Natural killer cell (primary cell): ENCODE measurements around the gene SOX6. TPM values are rescaled to one million over a fixed set of nuclear protein-coding genes. Genes with fewer than 3 reads are reported as not detected.

ENCODE experiments used
- ATAC-seq, 3 donors: fragments of 150-1000 bp in 2 of 3; fragments of 200-7000 bp in 1 of 3; cut with Tn5 transposase; 1 replicate in 1 of 3; 2 replicates in 2 of 3; pipeline ENCODE4 v1.10.0; 2021; ENCODE audit warnings: mild to moderate bottlenecking in 2 of 3, moderate library complexity in 2 of 3
- DNase-seq, 2 donors: peaks; one replicate each; pipeline versions ENCODE4 v3.0.0 to v3.0.0-alpha.2; 2013 to 2021; ENCODE audit warnings: mixed read lengths in 1 of 2
- H3K27ac ChIP-seq: one replicate; pipeline ENCODE4 v1.5.1; 2013; ENCODE audit warnings: mild to moderate bottlenecking, low read length
- H3K27me3 ChIP-seq: one replicate; pipeline ENCODE4 v1.6.1; 2013; ENCODE audit warnings: low read length; ENCODE audit not compliant: control insufficient read depth, insufficient read depth
- H3K36me3 ChIP-seq: one replicate; pipeline ENCODE4 v1.6.1; 2013; ENCODE audit warnings: low read length; ENCODE audit not compliant: control insufficient read depth, insufficient read depth
- H3K4me1 ChIP-seq: one replicate; pipeline ENCODE4 v1.6.1; 2013; ENCODE audit warnings: low read length; ENCODE audit not compliant: control insufficient read depth, insufficient read depth
- H3K4me3 ChIP-seq: one replicate; pipeline ENCODE4 v1.5.1; 2013; ENCODE audit warnings: low read length
- H3K9me3 ChIP-seq: one replicate; pipeline ENCODE4 v1.6.1; 2013; ENCODE audit warnings: low read length; ENCODE audit not compliant: control insufficient read depth, insufficient read depth
- H3K27ac Mint-ChIP-seq, 2 donors: one replicate each; pipeline ENCODE4 v1.8.0; 2022; ENCODE audit warnings: mild to moderate bottlenecking in 2 of 2, mixed read lengths in 2 of 2, moderate library complexity in 1 of 2
- H3K27me3 Mint-ChIP-seq, 2 donors: one replicate each; pipeline ENCODE4 v1.8.0; 2022; ENCODE audit warnings: low read depth in 2 of 2, mixed read lengths in 2 of 2
- H3K36me3 Mint-ChIP-seq: one replicate; pipeline ENCODE4 v1.8.0; 2022; ENCODE audit warnings: mixed read lengths
- H3K4me1 Mint-ChIP-seq, 2 donors: one replicate each; pipeline ENCODE4 v1.8.0; 2022; ENCODE audit warnings: mixed read lengths in 2 of 2
- H3K4me3 Mint-ChIP-seq: one replicate; pipeline ENCODE4 v1.8.0; 2022; ENCODE audit warnings: mild to moderate bottlenecking, moderate library complexity, mixed read lengths
- H3K9me3 Mint-ChIP-seq, 2 donors: one replicate each; pipeline ENCODE4 v1.8.0; 2022; ENCODE audit warnings: mixed read lengths in 2 of 2
- WGBS: methylation state at CpG from one replicate; pipeline ENCODE4 v1.1.7; 2013; ENCODE audit warnings: missing lambda C conversion rate; ENCODE audit not compliant: insufficient coverage; 5-methylcytosine and 5-hydroxymethylcytosine counted together
- intact Hi-C: fragments of 100-400 bp; cut with micrococcal nuclease; formaldehyde crosslinking; loops from one replicate; pipeline ENCODE4 v1.14.2; 2022
- total RNA-seq, 4 donors: library from RNA; stranded (reverse); fragments of 120-200 nt in 1 of 4; gene quantifications; one replicate each; pipeline versions ENCODE4 v1.2.3 to v1.2.4, GENCODE V29; 2013 to 2022
- TF ChIP-seq, protein P1 (sequence below): fragments of 200-600 bp; IDR thresholded peaks from one replicate; pipeline ENCODE4 v1.8.0; 2022; ENCODE audit warnings: antibody characterized with exemption

SOX6 gene
- total RNA-seq, 3 donors from 2014 or later (not counting 1 experiment from before 2014, with no cell fraction given), result 0.27 TPM; not detected in 2

DNA sequence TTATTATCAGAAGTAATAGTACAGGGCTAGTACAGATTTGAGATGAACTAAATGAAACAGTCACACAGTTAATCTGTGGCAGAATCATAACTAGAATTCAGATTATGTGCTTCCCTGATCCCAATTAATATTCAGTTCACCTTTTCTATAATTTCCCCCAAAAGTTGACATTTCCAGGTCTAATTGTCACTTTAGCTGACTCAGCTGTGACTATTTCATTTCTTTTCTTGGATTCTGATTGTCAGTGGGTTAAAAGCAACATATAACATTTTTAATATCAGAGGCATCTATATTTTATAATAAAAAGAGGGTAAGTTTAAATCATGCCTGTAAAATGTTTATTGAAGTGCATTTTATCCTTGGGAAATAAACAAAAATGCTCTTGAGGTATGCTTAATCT lies 28.8 kb upstream of the SOX6 start:
- Histone ChIP-seq H3K4me1 (no peaks in the 10 kb centered on the region), H3K36me3 (no peaks in the 10 kb centered on the region), H3K27me3 (no peaks in the 10 kb centered on the region), H3K27ac (no peak overlapping the region), H3K9me3 (no peaks in the 10 kb centered on the region), H3K4me3 (no peak overlapping the region)
- ATAC-seq, result no peak
- no peak overlapping the region for H3K27ac Mint-ChIP-seq
- TF ChIP-seq, protein P1, sequence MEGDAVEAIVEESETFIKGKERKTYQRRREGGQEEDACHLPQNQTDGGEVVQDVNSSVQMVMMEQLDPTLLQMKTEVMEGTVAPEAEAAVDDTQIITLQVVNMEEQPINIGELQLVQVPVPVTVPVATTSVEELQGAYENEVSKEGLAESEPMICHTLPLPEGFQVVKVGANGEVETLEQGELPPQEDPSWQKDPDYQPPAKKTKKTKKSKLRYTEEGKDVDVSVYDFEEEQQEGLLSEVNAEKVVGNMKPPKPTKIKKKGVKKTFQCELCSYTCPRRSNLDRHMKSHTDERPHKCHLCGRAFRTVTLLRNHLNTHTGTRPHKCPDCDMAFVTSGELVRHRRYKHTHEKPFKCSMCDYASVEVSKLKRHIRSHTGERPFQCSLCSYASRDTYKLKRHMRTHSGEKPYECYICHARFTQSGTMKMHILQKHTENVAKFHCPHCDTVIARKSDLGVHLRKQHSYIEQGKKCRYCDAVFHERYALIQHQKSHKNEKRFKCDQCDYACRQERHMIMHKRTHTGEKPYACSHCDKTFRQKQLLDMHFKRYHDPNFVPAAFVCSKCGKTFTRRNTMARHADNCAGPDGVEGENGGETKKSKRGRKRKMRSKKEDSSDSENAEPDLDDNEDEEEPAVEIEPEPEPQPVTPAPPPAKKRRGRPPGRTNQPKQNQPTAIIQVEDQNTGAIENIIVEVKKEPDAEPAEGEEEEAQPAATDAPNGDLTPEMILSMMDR, result no peak
- H3K27me3 Mint-ChIP-seq, result no peaks in the 10 kb centered on the region
- H3K4me3 Mint-ChIP-seq, result no peak overlapping the region
- no peaks in the 10 kb centered on the region for H3K36me3 Mint-ChIP-seq
- no peak for DNase-seq
- intact Hi-C loops, result no loop called here
- H3K9me3 Mint-ChIP-seq, result peaks cover 5 to 6% of the 10 kb centered on the region in 2 donors
- H3K4me1 Mint-ChIP-seq, result no peaks in the 10 kb centered on the region

DNA sequence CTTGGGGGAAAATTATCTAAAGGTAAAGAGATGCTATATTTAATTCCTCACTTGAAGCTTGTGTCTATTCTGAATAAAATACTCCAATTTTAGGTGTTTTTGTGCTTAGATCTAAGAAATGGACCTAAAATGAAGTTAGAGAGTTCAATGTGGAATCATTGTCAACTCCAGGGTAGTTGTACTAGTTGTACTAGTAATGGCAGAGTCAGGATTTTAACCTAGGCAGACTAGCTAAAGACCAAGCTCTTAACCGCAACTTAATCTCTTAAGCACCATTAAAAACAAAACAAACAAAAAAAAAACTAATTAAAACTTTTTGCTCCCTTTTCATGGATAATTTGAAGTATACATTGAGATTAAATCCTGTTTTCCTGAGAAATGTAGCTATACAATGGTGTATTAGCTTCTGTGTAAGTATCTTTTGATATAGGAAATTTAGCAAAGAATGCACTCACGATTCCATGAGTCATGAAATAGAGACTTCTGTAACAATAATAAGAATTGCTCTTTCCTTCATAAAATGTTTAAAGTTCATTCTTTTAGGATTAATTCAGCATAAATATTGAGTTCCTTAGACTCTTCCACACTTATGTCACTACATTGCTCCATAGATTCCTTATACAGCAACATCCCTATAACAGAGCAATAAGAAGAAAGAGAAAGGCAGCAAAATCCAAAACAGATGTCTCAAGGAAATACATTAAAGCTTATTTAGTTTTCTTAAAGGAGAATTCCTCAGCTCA lies 26.5 kb upstream of the SOX6 start:
- H3K27ac Mint-ChIP-seq, result no peak overlapping the region
- Histone ChIP-seq H3K4me3 (no peak overlapping the region), H3K4me1 (no peaks in the 10 kb centered on the region), H3K27me3 (no peaks in the 10 kb centered on the region), H3K9me3 (no peaks in the 10 kb centered on the region), H3K36me3 (no peaks in the 10 kb centered on the region), H3K27ac (no peak overlapping the region)
- peaks cover 2 to 6% of the 10 kb centered on the region in 2 donors for H3K9me3 Mint-ChIP-seq
- WGBS, result no CpG with 5 or more reads among the region's 2 CpGs
- H3K4me3 Mint-ChIP-seq, result no peak overlapping the region
- H3K27me3 Mint-ChIP-seq, result no peaks in the 10 kb centered on the region
- H3K4me1 Mint-ChIP-seq, result no peaks in the 10 kb centered on the region
- intact Hi-C loops, result no loop called here
- DNase-seq (no peak), ATAC-seq (no peak)
- TF ChIP-seq, protein P1, result no peak
- no peaks in the 10 kb centered on the region for H3K36me3 Mint-ChIP-seq

DNA sequence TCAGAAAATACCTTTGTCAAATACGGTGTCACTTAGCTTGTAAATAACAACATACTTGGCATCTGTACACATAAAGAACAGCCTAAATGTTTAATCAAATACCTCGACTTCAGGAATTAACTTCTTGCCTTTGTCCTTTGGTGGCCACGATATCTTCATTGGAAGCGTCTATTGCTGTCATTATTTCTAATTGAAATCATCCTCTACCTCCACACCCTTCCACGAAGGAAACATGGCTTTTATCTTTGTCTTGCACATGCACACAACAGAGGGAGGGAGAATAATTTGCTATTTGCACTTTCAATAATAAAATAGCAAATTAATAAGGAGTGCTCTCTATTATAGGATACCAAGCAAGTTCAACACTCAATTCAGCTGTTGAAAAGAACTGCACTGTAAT lies 25.8 kb upstream of the SOX6 start:
- no peak overlapping the region for H3K27ac Mint-ChIP-seq
- H3K4me3 ChIP-seq, result no peak overlapping the region
- intact Hi-C loops, result no loop called here
- H3K4me1 Mint-ChIP-seq, result no peaks in the 10 kb centered on the region
- H3K27ac ChIP-seq, result no peak overlapping the region
- no peaks in the 10 kb centered on the region for H3K27me3 Mint-ChIP-seq
- H3K4me1 ChIP-seq, result no peaks in the 10 kb centered on the region
- no peaks in the 10 kb centered on the region for H3K9me3 ChIP-seq
- H3K9me3 Mint-ChIP-seq, result peaks cover 2 to 6% of the 10 kb centered on the region in 2 donors
- H3K36me3 Mint-ChIP-seq, result no peaks in the 10 kb centered on the region
- TF ChIP-seq, protein P1, result no peak
- DNase-seq (no peak), ATAC-seq (no peak)
- H3K4me3 Mint-ChIP-seq, result no peak overlapping the region
- 81% methylated on average over 4 of the region's 5 CpGs for WGBS
- H3K27me3 ChIP-seq, result no peaks in the 10 kb centered on the region
- H3K36me3 ChIP-seq, result no peaks in the 10 kb centered on the region

DNA sequence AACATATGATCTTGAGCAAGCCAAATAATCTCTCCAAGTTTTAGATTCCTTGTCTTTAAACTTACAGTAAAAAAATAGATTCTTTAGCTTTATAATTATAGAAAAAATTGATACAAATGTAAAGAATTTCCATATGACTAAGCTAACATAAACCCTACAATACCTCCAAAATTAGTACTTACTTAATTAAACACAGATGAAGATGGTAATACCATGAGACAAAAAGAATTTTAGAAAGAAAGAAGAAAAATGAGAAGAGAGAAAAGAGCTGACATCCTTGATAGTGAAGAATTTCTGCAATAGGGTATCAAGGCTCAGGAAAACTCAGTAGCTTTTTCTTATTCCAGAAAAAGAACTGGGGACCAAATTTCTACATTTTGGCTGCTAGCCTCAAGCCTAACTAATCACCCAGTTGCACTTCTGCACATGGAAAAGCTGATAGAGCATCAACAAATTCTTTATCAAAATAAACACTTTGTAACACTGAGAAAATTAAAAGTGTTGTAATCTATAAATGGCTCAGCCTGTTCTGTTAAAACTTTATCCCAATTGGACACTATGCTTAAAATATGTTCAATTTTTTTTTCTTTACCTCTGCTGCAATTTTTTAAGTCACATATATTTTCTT lies 24.7 kb upstream of the SOX6 start:
- Mint-ChIP-seq H3K36me3 (peaks cover 8% of the 10 kb centered on the region), H3K4me1 (no peaks in the 10 kb centered on the region), H3K9me3 (peaks cover 4 to 5% of the 10 kb centered on the region in 2 donors), H3K4me3 (no peak overlapping the region), H3K27ac (no peak overlapping the region), H3K27me3 (no peaks in the 10 kb centered on the region)
- TF ChIP-seq, protein P1, result no peak
- Histone ChIP-seq H3K27ac (no peak overlapping the region), H3K36me3 (no peaks in the 10 kb centered on the region), H3K4me3 (no peak overlapping the region), H3K27me3 (no peaks in the 10 kb centered on the region), H3K9me3 (no peaks in the 10 kb centered on the region), H3K4me1 (no peaks in the 10 kb centered on the region)
- no peak for ATAC-seq
- intact Hi-C loops, result no loop called here
- no peak for DNase-seq
